T-cell (primary cell): ENCODE results near the gene POLD1. TPM values are rescaled to one million over a fixed set of nuclear protein-coding genes. Genes with fewer than 3 reads are reported as not detected.
"Not testable (repeated sequence)": the region's sequence is repeated elsewhere in the genome, so short reads cannot be mapped to it uniquely, and the experiment has no call there.

Experiments
- ATAC-seq, 4 experiments: fragments of 200-7000 bp in 3 of 4; fragments of 150-1000 bp in 1 of 4; cut with Tn5 transposase; replicated peaks in 1 of 4; 1 replicate in 3 of 4; 2 replicates in 1 of 4; pipeline ENCODE4 v1.10.0; 2021; ENCODE audit warnings: moderate library complexity in 3 of 4, mild to moderate bottlenecking in 2 of 4, moderate number of reproducible peaks in 1 of 4
- CTCF ChIA-PET, 2 donors: fragments of 300-600 bp; sonication (Branson Sonifier 250); formaldehyde crosslinking; loops; one replicate each; lab custom pipeline; 2022; ENCODE audit warnings: antibody characterized with exemption in 2 of 2; lab: Charles Lee
- POLR2A ChIA-PET, 2 donors: fragments of 300-600 bp; sonication (Branson Sonifier 250); formaldehyde crosslinking; loops; one replicate each; lab custom pipeline; 2022; ENCODE audit warnings: antibody characterized with exemption in 2 of 2; lab: Charles Lee
- DNase-seq, 35 experiments: peaks; one replicate each; pipeline versions ENCODE4 v3.0.0 to v3.0.0-alpha.2; 2013 to 2023
- H3K27ac ChIP-seq: one replicate; pipeline ENCODE4 v1.5.1; 2013; ENCODE audit warnings: low read length
- H3K27me3 ChIP-seq, 2 experiments: replicated peaks in 1 of 2; 1 replicate in 1 of 2; 2 replicates in 1 of 2; pipeline versions ENCODE4 v1.6.1 to v1.7.0; 2013; ENCODE audit warnings: low read length in 1 of 2, mixed read lengths in 1 of 2; ENCODE audit not compliant: control insufficient read depth in 2 of 2, insufficient read depth in 2 of 2; ENCODE audit errors: extremely low read depth in 1 of 2
- H3K36me3 ChIP-seq, 2 donors: 1 replicate in 1 of 2; 2 replicates in 1 of 2; pipeline versions ENCODE4 v1.6.1 to v1.7.0; 2013; ENCODE audit warnings: low read length in 1 of 2; ENCODE audit not compliant: control insufficient read depth in 2 of 2, insufficient read depth in 1 of 2; ENCODE audit errors: extremely low read depth in 1 of 2
- H3K4me1 ChIP-seq, 2 experiments: 1 replicate in 1 of 2; 2 replicates in 1 of 2; pipeline versions ENCODE4 v1.6.1 to v1.7.0; 2013; ENCODE audit warnings: low read length in 2 of 2, mixed read lengths in 1 of 2; ENCODE audit not compliant: insufficient read depth in 2 of 2, control insufficient read depth in 1 of 2; ENCODE audit errors: extremely low read depth in 1 of 2
- H3K4me3 ChIP-seq, 2 donors: 1 replicate in 1 of 2; 2 replicates in 1 of 2; pipeline versions ENCODE4 v1.5.1 to v1.7.0; 2013; ENCODE audit warnings: mild to moderate bottlenecking in 2 of 2, low read length in 1 of 2, moderate library complexity in 1 of 2; ENCODE audit not compliant: control insufficient read depth in 1 of 2; ENCODE audit errors: extremely low read depth in 1 of 2
- H3K9me3 ChIP-seq: 2 replicates; pipeline ENCODE4 v1.7.0; 2013
- H3K27ac Mint-ChIP-seq, 2 donors: one replicate each; pipeline ENCODE4 v1.8.0; 2020 to 2021; ENCODE audit warnings: mild to moderate bottlenecking in 2 of 2, mixed read lengths in 2 of 2
- H3K27me3 Mint-ChIP-seq, 2 donors: one replicate each; pipeline ENCODE4 v1.8.0; 2021 to 2022; ENCODE audit warnings: mixed read lengths in 2 of 2
- H3K36me3 Mint-ChIP-seq: one replicate; pipeline ENCODE4 v1.8.0; 2021; ENCODE audit warnings: mixed read lengths
- H3K4me1 Mint-ChIP-seq, 3 donors: one replicate each; pipeline ENCODE4 v1.8.0; 2020 to 2022; ENCODE audit warnings: mixed read lengths in 3 of 3, mild to moderate bottlenecking in 1 of 3
- H3K4me3 Mint-ChIP-seq, 3 donors: one replicate each; pipeline ENCODE4 v1.8.0; 2020 to 2022; ENCODE audit warnings: mild to moderate bottlenecking in 3 of 3, mixed read lengths in 3 of 3, moderate library complexity in 3 of 3
- H3K9me3 Mint-ChIP-seq, 3 donors: one replicate each; pipeline ENCODE4 v1.8.0; 2020 to 2022; ENCODE audit warnings: mixed read lengths in 3 of 3
- whole genome bisulfite sequencing: methylation state at CpG from one replicate; pipeline ENCODE4 v1.1.5; 2013; ENCODE audit warnings: missing lambda C conversion rate; ENCODE audit not compliant: insufficient coverage; 5-methylcytosine and 5-hydroxymethylcytosine counted together
- total RNA-seq, 35 experiments: library from RNA in 6 of 35; stranded (reverse) in 6 of 35; fragments of 120-200 nt in 1 of 35; gene quantifications; one replicate each; pipeline versions ENCODE4 v1.2.1 to v1.2.4 and lab custom pipeline; 2013 to 2026

Gene POLD1
- total RNA-seq (10 to 100 TPM; 32.9 to 67.1 (median 54.0) TPM), total RNA-seq (lab: John Stamatoyannopoulos, UW) (16.5 to 157 (median 26.8) reads per million in 29 experiments)
- 25.5 TPM for total RNA-seq (2013)

DNA sequence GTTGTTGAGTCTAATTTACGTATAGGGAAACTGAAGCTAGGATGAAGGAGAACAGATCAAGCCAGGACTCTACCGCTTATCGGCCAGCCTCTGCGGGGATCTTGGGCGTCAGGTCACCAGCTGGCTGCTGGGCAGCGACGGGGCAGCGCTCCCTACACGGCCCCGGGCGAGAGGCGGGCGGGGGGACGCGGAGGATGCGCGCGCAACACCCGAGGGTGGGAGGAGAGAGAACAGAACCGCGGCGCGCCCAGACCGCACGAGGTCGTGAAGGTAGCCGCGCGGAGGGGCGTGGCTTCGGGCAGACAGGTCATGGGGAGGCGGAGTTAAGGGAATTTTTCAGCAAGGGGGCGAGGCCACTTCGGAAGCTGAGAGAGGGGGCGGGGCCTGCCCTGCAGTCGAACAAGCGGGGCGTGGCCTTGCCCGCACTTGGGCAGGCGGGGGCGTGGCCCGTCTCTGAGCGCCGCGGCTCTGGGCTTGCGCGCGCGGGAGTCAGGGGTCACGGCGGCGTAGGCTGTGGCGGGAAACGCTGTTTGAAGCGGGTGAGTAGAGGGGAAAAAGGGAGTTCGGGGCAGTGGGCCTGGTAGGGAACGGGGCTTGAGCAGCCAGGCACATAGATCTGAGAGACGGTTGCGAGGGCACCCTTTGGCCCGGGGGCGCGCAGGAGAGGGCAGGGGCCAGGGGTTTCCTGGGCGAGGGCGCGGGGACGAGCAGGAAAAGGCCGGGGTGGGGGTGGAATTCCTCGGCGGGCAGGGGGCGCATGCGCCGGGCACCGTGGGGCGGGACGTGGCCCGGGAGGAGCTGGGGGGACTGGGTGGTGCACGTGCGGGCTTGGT is at the start of gene POLD1:
TSS of gene POLD1 (plus strand) at position 496 of the 833 bp plus-strand sequence. CDS start 14,505 bp downstream, outside the sequence.
- H3K36me3 Mint-ChIP-seq, result peaks cover 22% of the 10 kb centered on the region
- H3K27ac Mint-ChIP-seq, result peak within 1 kb of the TSS; percentile 91 to 92
- peak; percentile 84 to 93 (median 91) for ATAC-seq
- H3K4me1 Mint-ChIP-seq, result peaks cover 26 to 40% (median 35%) of the 10 kb centered on the region in 3 donors
- peak; percentile 96 to 100 (median 98) for DNase-seq
- peak within 1 kb of the TSS; percentile 92 to 94 (median 92) for H3K4me3 Mint-ChIP-seq
- H3K9me3 Mint-ChIP-seq, result no peaks in the 10 kb centered on the region
- ChIA-PET POLR2A (interaction anchor here in 1 of 2 donors (1.0 kb wide), 1 partner anchor 26 kb away, joined by 3 read pairs; no protein-coding TSS in a partner anchor), CTCF (no interaction called here)
- Histone ChIP-seq H3K27me3 (no peaks in the 10 kb centered on the region), H3K27ac (peak within 1 kb of the TSS; percentile 69), H3K4me1 (peaks cover 6 to 23% of the 10 kb centered on the region in 2 experiments), H3K4me3 (peak within 1 kb of the TSS; percentile 45 to 72), H3K36me3 (peaks cover 15 to 46% of the 10 kb centered on the region in 2 donors), H3K9me3 (no peaks in the 10 kb centered on the region)
- WGBS, result under 1% methylated on average over 60 of the region's 78 CpGs
- no peaks in the 10 kb centered on the region for H3K27me3 Mint-ChIP-seq

GRCh38 chr19:50334741-50335421 is 49.3 kb upstream of the POLD1 start:
- peaks cover 30 to 46% (median 37%) of the 10 kb centered on the region in 3 donors for H3K4me1 Mint-ChIP-seq
- Histone ChIP-seq H3K36me3 (no peaks in the 10 kb centered on the region), H3K4me3 (no peak overlapping the region), H3K27me3 (peaks cover 0 to 64% of the 10 kb centered on the region in 2 experiments), H3K9me3 (no peaks in the 10 kb centered on the region), H3K4me1 (peaks cover 3 to 45% of the 10 kb centered on the region in 2 experiments), H3K27ac (no peak overlapping the region)
- peaks cover 0 to 5% (median 0%) of the 10 kb centered on the region in 3 donors for H3K9me3 Mint-ChIP-seq
- peak overlapping the region; percentile 17 to 84 (median 60) for H3K4me3 Mint-ChIP-seq
- ChIA-PET CTCF (interaction anchor here in 1 of 2 donors (0.5 kb wide), 1 partner anchor 390 kb away, joined by 7 read pairs; no protein-coding TSS in a partner anchor), POLR2A (interaction anchor here in 1 of 2 donors (0.8 kb wide), 1 partner anchor 186 kb away, joined by 6 read pairs; no protein-coding TSS in a partner anchor)
- peaks cover 40 to 49% of the 10 kb centered on the region in 2 donors for H3K27me3 Mint-ChIP-seq
- H3K27ac Mint-ChIP-seq, result peak overlapping the region in 1 of 2 donors; percentile 29
- H3K36me3 Mint-ChIP-seq, result no peaks in the 10 kb centered on the region
- WGBS, result 97% methylated on average over 8 of the region's 12 CpGs
- ATAC-seq (no peak), DNase-seq (no peak)

DNA sequence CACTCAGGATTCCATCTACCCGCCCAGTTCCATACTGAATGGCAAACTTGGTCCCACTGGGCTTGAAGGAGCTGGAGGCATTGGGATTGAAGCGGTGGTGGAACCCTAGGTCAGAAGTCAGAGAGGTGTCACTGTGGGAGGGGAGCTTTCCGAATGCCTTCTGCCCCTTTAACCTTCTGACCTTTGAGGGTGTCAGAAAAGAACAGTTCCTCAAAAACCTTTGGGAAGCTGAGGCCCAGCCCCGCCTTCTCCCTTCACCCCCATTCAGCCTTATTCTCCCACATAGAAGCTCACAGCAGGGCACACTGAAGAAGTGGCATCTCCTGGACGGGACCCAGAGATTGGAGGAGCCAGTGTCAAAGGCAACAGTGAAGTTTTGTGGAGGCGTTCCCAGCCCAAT is 47.1 kb upstream of the POLD1 start:
- DNase-seq, H3K4me3 Mint-ChIP-seq, H3K36me3 Mint-ChIP-seq, H3K9me3 Mint-ChIP-seq, H3K36me3 ChIP-seq, H3K4me3 ChIP-seq, CTCF ChIA-PET, H3K27ac ChIP-seq, H3K9me3 ChIP-seq, POLR2A ChIA-PET, ATAC-seq, H3K27ac Mint-ChIP-seq: not testable (repeated sequence)
- Histone ChIP-seq H3K4me1 (peaks cover 2 to 23% of the 10 kb centered on the region in 2 experiments), H3K27me3 (peaks cover 0 to 45% of the 10 kb centered on the region in 2 experiments)
- Mint-ChIP-seq H3K27me3 (peaks cover 21 to 32% of the 10 kb centered on the region in 2 donors), H3K4me1 (peaks cover 9 to 27% (median 22%) of the 10 kb centered on the region in 3 donors)
- WGBS, result no CpG with 5 or more reads among the region's 6 CpGs

DNA sequence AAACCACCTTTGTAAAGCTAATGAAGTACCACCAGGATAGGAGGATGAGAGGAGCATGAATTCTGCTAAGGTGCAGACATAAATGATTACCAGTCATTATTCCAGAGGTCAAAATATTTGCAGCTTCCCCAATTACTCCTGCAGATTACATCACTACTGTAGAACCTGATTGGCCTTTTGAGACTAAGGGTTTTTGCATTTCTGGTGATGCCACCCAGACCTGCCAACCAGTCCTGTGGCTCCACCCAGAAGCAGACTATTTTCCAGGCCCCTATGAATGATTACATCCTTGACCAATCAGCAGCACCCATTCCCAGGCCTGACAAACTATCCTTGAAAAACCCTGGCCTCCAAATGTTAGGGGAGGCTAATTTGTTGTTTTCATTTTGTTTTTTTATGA is 43.8 kb upstream of the POLD1 start:
- DNase-seq (no peak), ATAC-seq (no peak)
- Histone ChIP-seq H3K27ac (no peak overlapping the region), H3K36me3 (no peaks in the 10 kb centered on the region), H3K4me1 (no peaks in the 10 kb centered on the region), H3K4me3 (no peak overlapping the region), H3K27me3 (peaks cover 0 to 21% of the 10 kb centered on the region in 2 experiments), H3K9me3 (no peaks in the 10 kb centered on the region)
- ChIA-PET CTCF (no interaction called here), POLR2A (interaction anchor here in 1 of 2 donors (0.5 kb wide), 1 partner anchor 12 kb away, joined by 5 read pairs; no protein-coding TSS in a partner anchor)
- H3K4me1 Mint-ChIP-seq, result peaks cover 0 to 7% (median 2%) of the 10 kb centered on the region in 3 donors
- peaks cover 5 to 6% (median 5%) of the 10 kb centered on the region in 3 donors for H3K9me3 Mint-ChIP-seq
- H3K27ac Mint-ChIP-seq, result no peak overlapping the region
- H3K27me3 Mint-ChIP-seq, result peaks cover 9 to 11% of the 10 kb centered on the region in 2 donors
- no peak overlapping the region for H3K4me3 Mint-ChIP-seq
- H3K36me3 Mint-ChIP-seq, result no peaks in the 10 kb centered on the region

DNA sequence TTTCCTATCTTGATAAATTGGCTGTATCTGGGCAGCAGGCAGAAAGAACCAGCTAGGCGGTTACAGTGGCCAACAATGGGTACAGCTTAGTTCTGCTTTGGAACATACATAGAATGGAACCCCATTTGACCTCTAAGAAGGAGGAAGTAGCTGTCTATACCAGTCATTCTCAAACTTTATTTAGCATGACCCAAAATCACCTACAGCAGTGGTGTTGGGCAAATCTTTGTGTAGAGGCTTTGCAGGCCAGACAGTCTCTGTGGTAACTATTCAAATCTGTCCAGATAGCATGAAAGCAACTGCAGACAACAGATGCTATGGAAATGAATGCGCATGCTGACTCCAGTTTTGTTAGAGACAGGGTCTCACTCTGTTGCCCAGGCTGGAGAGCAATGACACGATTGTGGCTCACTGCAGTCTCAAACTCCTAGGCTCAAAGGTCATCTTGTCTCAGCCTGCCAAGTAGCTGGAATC is 43.0 kb upstream of the POLD1 start:
- Histone ChIP-seq H3K4me1 (no peaks in the 10 kb centered on the region), H3K36me3 (no peaks in the 10 kb centered on the region), H3K27me3 (peaks cover 0 to 19% of the 10 kb centered on the region in 2 experiments), H3K27ac (no peak overlapping the region), H3K9me3 (no peaks in the 10 kb centered on the region), H3K4me3 (no peak overlapping the region)
- no peak for ATAC-seq
- Mint-ChIP-seq H3K27ac (peak overlapping the region in 1 of 2 donors; percentile 23), H3K36me3 (no peaks in the 10 kb centered on the region), H3K9me3 (peaks cover 5 to 6% (median 5%) of the 10 kb centered on the region in 3 donors), H3K4me1 (peaks cover 0 to 5% (median 0%) of the 10 kb centered on the region in 3 donors), H3K4me3 (no peak overlapping the region), H3K27me3 (peaks cover 3 to 5% of the 10 kb centered on the region in 2 donors)
- WGBS, result 100% methylated on average over 2 of the region's 3 CpGs
- ChIA-PET CTCF (interaction anchor here in 1 of 2 donors (0.5 kb wide), 1 partner anchor 12 kb away, joined by 4 read pairs; no protein-coding TSS in a partner anchor), POLR2A (interaction anchor here (0.5 kb wide), 2 partner anchors 12 to 82 kb away, joined by 5 to 6 read pairs; no protein-coding TSS in a partner anchor)
- DNase-seq, result no peak
